CD4-positive, alpha-beta T cell treated with Interleukin-1 beta for 1 hour (primary cell): ENCODE data around the gene MS4A4A.
"Not testable (repeated sequence)": the region's sequence is repeated elsewhere in the genome, so short reads cannot be mapped to it uniquely, and the experiment has no call there.

ENCODE experiments used
- DNase-seq, 2 donors: peaks; one replicate each; pipeline ENCODE4 v3.0.0-alpha.2; 2020 to 2022

Gene MS4A4A

GRCh38 chr11:60280412-60280811 lies at the start of gene MS4A4A:
Gene MS4A4A (plus strand): TSS chr11:60280666. CDS start chr11:60280676, 10 bp downstream.
- DNase-seq, result peak; percentile 4 to 44

- DNase-seq, result no peak
Measured at GRCh38 chr11:60230681-60231080, 49.8 kb upstream of the MS4A4A start.

DNA sequence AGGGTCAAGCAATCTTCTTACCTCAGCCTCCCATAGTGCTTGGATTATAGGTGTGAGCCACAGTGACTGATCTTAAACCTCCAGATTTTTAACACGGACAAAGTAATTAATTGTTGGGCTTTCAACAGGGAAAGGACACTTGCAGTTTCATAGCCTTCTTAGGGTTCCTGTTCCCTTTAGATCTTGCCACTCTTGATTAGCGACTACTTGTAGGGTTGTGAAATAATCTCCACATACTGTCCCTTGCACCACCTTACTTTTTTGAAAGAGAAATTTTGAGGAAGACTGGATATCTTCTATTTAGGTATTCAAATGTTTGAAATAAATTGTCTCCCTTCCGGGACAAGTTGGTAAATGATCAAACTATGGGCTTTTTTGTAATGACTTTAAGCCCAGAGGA lies 45.1 kb upstream of the MS4A4A start:
- no peak for DNase-seq

DNA sequence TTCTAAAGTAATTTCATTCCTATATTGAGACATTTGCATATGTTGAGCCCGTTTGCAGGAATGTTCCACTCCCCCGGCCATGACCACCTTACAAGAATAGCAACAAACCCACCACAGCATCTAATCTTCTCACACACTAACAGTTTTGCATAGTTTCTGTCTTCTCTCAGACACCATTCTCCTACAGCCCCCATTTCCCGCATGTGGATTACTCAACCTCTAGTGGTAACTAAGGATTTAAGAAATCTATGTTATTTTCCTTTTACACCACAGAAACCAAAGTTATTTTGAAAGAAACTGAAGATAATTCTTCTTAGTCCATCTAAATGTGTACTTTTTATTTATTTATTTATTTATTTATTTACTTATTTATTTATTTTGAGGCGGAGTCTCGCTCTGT lies 39.8 kb upstream of the MS4A4A start:
- DNase-seq, result no peak

GRCh38 chr11:60241786-60242185 lies 38.7 kb upstream of the MS4A4A start:
- DNase-seq, result no peak

GRCh38 chr11:60242740-60243239 lies 37.7 kb upstream of the MS4A4A start, which contains the start of gene MS4A4E:
Gene MS4A4E (minus strand): TSS chr11:60243137. CDS start chr11:60230055, 13,082 bp downstream.
- DNase-seq, result no peak

DNA sequence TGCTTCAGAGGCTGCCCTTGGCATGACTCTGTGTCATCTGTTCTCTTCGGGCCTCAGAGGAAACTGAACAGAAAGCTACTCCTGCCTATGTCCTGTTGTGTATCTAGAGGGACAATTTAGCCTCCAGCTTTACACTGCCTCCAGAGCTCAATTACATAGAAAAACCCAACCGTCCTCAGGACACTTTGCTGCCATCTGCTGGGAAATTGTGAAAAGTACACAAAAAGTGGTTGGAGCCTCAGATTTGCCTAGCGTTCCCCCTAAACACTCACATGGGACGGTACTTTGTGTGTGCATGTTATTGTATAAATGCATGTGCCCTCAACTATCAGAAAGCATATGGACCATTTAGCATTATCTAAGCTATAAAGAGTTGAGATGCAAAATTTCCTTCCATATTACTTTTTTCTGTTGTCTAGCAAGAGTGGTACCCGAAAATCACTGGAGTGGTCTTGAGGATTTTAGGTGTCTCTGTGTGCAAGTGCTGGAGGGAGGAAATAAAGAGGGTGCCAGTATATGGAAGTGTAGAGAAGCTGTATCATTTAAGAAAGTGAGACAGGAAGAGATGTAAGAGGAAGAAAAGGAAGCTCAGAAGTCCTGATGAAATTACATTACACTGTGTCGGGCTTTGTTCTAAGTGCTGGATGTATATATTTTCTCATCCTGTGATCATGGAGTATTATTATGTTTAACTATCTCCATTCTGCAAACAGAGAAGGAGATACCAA lies 28.8 kb upstream of the MS4A4A start:
- peak; percentile 17 to 27 for DNase-seq

GRCh38 chr11:60252213-60253108 lies 28.0 kb upstream of the MS4A4A start:
- DNase-seq, result no peak

DNA sequence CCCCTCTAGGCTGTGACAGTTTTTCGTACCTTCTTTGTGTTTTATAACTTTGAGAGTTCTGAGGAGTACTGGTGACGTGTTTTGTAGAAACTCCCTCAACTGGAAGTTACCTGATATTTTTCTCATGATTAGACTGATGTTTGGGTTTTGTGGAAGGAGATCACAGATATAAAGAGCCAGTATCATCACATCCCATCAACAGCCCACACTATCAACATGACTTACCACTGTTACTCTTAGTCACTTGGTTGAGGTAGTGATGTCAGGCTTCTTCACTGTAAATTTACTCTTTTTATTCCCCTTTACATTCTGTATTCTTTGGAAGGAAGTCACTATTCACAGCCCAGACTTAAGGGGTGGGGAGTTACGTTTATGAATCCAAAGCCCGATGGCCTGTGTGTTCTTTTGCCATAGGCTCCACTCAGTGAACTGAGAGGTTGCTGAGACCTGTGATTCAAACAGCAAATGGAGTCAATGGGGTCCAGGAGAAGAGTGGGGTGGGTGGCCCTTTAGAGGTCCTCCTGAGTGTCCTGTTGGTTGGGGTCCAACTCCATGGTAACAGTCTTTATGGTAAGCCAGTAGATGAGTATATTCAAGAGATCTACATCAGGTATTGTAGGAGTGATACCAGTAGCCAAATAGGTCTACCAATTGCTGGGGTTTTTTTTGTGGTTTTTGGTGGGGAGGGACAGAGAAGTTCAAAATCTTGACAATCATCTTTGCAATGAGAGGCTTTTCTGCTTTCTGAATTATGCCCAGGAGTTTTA lies 22.3 kb upstream of the MS4A4A start:
- no peak for DNase-seq

DNA sequence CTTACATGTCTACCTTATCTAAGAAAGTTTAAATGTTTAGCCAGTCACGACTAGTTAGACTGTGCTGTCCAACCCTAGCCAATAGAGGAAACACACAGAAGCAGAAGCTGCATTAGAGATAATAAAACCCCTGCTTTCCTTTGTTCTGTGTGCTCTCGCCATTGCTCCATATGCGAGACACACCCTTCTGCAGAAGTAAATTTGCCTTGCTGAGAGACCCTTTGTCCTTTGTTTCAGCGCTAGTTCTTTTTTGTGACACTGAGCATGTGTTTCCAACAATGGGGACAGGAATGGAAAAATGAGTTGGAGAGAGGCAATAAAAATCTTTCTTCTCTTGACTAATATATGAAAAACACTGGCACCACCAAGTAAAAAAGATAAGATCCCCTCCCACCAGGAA lies 19.5 kb upstream of the MS4A4A start:
- no peak for DNase-seq

DNA sequence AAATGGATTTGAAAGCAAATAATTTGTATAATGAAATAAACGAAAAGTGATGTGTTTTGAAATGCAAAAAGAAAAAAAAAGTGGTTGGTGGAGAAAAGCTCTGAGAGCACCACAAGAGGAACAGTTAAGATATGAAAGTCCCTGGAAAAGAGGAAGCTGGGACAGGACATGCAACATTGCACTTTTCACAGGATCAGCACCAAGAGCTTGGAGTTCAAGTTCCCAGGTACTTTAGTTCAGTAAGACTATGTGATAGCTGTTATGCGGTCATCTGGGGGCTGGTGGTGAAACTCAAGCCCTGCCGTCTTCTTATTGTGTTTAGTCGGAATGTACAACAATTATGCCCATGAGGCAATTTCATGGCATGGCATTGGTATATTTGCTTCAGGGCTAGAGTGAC lies 17.1 kb upstream of the MS4A4A start:
- no peak for DNase-seq

- no peak for DNase-seq
Measured at GRCh38 chr11:60264644-60265043, 15.8 kb upstream of the MS4A4A start.

DNA sequence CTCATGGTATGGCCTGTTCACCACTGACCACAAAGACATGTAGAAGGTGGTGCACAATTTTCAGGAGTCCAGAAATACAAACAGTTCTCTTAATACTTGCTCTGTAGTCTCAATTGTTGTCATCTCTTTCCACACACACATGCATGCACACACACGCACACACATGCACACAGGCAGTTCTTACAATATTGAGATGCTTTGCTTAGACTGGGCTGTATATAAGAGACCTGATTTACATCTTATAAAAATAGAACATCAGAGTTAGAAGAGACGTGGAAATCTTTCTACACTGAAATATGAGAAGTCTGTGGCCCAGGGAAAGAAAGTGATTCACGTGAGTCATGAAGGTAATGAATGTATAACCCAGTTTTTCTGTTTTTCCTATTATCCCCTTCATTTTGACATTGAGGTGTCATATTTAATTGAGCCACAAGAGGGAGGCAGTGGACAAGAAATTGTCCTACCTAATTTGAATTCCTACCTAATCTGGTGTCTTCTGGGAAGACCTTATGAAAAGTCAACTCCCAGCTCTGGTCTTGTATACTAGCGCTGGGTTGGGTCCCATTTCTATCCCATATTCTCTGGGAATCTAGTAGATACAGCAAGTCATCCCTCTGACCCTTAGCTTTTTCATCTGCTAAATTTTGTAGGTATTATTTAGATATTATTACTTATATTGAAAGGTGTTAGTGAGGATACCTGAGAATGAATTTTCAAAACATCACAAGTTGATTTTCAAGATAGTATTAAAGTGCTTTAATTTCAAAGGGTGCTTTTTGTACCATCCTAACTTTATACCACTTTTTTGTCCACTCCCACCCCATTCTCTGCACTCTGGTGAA lies 14.9 kb upstream of the MS4A4A start:
- DNase-seq, result peak in 1 of 2 donors; percentile 27

DNA sequence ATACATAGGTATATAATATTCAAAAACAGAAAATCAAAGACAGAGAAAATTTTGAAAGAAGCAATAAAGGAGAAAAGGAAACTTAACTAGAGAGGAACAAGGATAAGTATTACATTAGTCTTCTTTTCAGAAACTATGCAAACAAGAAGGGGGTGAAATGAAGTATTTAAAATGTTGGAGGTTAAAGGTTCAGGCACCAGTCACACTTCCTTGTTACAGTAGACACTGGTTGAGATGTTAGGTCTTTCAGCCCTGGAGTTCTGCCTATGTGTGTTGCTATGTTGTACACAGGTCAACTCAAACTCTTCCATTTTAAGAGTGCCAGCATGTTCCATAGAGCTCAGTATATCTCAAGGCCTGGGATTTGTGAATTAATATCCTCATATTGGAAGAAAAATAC lies 6.0 kb upstream of the MS4A4A start:
- no peak for DNase-seq

DNA sequence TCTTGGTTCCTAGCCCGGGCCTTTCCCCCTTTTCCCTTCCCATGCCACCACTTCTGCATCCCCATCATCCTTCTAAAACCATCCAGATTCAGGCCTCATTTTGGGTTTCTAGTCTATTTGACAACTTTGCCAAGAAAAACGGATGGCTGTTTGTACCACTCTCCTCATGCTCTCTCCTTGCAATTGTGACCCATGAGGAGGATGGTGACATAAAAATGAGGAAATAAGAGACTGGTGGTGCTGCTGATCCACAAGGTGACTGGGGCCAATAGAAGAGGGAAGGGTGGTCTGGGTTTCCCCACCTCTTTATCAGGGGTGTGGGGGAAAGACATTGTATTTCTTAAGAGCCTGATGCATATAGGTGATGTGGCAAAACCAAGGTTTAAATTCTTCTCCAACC lies 1.0 kb downstream of the MS4A4A start:
- DNase-seq, result no peak

GRCh38 chr11:60282286-60282685 lies 1.8 kb downstream of the MS4A4A start:
- peak in 1 of 2 donors; percentile 1 for DNase-seq

- DNase-seq, result not testable (repeated sequence)
Measured at GRCh38 chr11:60285411-60286126, 5.1 kb downstream of the MS4A4A start.

DNA sequence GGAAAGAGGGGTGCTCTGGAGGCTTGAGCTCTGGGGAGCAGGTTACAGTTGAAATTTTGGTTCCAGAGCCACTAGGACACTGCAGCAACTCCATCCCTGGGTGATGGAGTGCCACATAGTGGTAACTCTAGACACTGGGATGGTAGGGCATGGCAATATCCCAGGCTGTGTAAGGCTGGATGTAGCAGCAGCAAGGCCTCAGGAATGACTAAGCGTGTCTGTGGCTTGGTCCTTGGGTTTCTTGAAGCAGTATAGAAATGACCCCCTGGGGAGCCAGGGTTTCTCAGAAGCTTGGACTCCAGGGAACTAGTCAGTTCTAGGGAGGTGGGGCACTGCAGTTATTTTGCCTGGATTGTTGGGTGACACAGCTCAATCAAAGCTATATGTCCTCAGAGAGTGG lies 8.1 kb downstream of the MS4A4A start:
- no peak for DNase-seq

DNA sequence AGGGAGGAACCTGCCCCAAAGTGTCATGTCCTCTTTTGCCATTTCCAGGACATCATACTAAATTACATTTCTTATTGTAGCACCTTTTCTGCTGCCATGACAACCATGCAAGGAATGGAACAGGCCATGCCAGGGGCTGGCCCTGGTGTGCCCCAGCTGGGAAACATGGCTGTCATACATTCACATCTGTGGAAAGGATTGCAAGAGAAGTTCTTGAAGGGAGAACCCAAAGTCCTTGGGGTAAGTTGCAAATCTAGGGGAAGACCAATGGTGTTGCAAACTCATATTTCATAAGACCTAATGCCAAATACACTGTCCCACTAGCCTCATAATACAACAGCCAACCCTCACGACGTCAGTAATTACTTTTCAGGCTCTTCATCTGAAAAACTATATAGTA lies 11.7 kb downstream of the MS4A4A start:
- DNase-seq, result no peak

DNA sequence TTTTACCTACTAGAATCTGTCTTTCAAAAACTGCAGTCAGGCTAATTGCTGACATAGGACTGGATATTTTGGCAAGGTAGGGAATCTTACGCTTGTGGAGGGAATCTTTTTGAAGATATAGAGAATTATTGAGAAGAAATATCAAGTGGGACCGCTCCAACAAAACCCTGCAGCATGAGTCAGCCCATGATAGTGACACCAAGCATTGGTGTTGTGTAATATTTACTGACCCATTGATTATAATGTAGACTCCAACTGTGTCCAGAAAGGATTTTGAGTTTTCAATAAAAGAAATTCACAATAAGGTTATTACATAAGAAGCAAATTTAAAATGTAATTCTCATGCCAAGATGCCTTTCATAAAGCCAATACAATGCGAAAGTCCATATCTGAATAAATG lies 20.7 kb downstream of the MS4A4A start:
- no peak for DNase-seq

DNA sequence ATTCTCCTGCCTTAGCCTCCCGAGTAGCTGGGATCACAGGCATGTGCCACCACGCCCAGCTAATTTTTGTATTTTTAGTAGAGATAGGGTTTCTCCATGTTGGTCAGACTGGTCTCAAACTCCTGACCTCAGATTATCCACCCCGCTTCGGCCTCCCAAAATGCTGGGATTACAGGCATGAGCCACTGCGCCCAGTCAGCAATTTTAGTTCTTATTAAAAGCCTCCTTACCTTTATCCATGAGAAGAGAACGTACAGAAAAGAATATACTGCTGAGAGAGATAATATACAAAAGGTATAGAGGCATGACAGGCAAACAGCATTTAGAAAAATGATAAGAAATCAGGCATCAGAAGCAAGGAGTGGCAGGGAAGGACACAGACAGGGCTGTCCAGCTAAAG lies 21.4 kb downstream of the MS4A4A start:
- DNase-seq, result not testable (repeated sequence)
